MM.1S (cell line): ENCODE results near the gene IL1A.

Experiments
- CTCF ChIP-seq: fragments of 300-600 bp; sonication (generic); IDR thresholded peaks from 2 replicates; pipeline ENCODE4 v1.5.1; 2016; ENCODE audit warnings: antibody characterized with exemption, low read length, mixed read lengths
- EZH2 ChIP-seq: fragments of 300-600 bp; sonication (generic); optimal IDR thresholded peaks from 2 replicates; pipeline ENCODE3; 2017; ENCODE audit warnings: low read depth, mild to moderate bottlenecking, antibody characterized with exemption, low read length, mixed read lengths
- EZH2phosphoT487 ChIP-seq: fragments of 300-600 bp; sonication (generic); IDR thresholded peaks from 2 replicates; pipeline ENCODE4 v1.6.1; 2018; ENCODE audit warnings: antibody characterized with exemption, low read length

- TF ChIP-seq CTCF (no peak), EZH2 (no peak), EZH2phosphoT487 (no peak)
Measured at GRCh38 chr2:112795774-112796173, 11.5 kb upstream of the IL1A start.
